ENCODE results near the gene TMEM80.
"Not testable (repeated sequence)": the region's sequence is repeated elsewhere in the genome, so short reads cannot be mapped to it uniquely, and the experiment has no call there.

The TMEM80 gene

GRCh38 chr11:695538-696248, at the start of gene TMEM80:
Gene TMEM80 (plus strand): TSS chr11:695816. CDS start chr11:695828, 12 bp downstream.
- TF ChIP-seq CTCF (IDR thresholded peaks at IDR 0.05) = no peak
- no peak for TF ChIP-seq ZFX (IDR thresholded peaks at IDR 0.05; ENCODE audit: borderline replicate concordance)
- peak within 1 kb of the TSS; percentile 97 for H3K27ac ChIP-seq

GRCh38 chr11:646214-646613, 49.4 kb upstream of the TMEM80 start:
- TF ChIP-seq CTCF (IDR thresholded peaks at IDR 0.05) (no peak), ZFX (IDR thresholded peaks at IDR 0.05; ENCODE audit: borderline replicate concordance) (no peak)
- H3K27ac ChIP-seq = no peak overlapping the region

- H3K27ac ChIP-seq = not testable (repeated sequence)
These were observed 47.9 kb upstream of the TMEM80 start for GRCh38 chr11:647672-648158.

- TF ChIP-seq CTCF (IDR thresholded peaks at IDR 0.05) = no peak
- no peak for TF ChIP-seq ZFX (IDR thresholded peaks at IDR 0.05; ENCODE audit: borderline replicate concordance)
- H3K27ac ChIP-seq = no peak overlapping the region
These were observed 45.1 kb upstream of the TMEM80 start for GRCh38 chr11:650482-650881.

- not testable (repeated sequence) for H3K27ac ChIP-seq
These were observed 42.5 kb upstream of the TMEM80 start for GRCh38 chr11:653136-653535.

GRCh38 chr11:653837-654236, 41.8 kb upstream of the TMEM80 start:
- no peak overlapping the region for H3K27ac ChIP-seq
- TF ChIP-seq ZFX (IDR thresholded peaks at IDR 0.05; ENCODE audit: borderline replicate concordance) (no peak), CTCF (IDR thresholded peaks at IDR 0.05) (no peak)

- H3K27ac ChIP-seq = not testable (repeated sequence)
These were observed 41.2 kb upstream of the TMEM80 start for GRCh38 chr11:654444-654843.

- peak overlapping the region; percentile 42 for H3K27ac ChIP-seq
- TF ChIP-seq ZFX (IDR thresholded peaks at IDR 0.05; ENCODE audit: borderline replicate concordance) = no peak
These were observed 40.4 kb upstream of the TMEM80 start for GRCh38 chr11:655036-655726.

GRCh38 chr11:656426-656825, 39.2 kb upstream of the TMEM80 start:
- TF ChIP-seq ZFX (IDR thresholded peaks at IDR 0.05; ENCODE audit: borderline replicate concordance) = no peak
- TF ChIP-seq CTCF (IDR thresholded peaks at IDR 0.05) = no peak
- 0 out of 2 replicates have a peak overlapping the region, but pooled peaks have one; percentile 42 for H3K27ac ChIP-seq

Data from 22Rv1 (cell line).